ENCODE results near the gene CCDC171.

The CCDC171 gene

GRCh38 chr9:15755660-15756059 is 202.8 kb downstream of the CCDC171 start:
- H3K4me3 ChIP-seq (replicated peaks; ENCODE audit: insufficient read depth, low read length): no peak overlapping the region
- H3K27me3 ChIP-seq (ENCODE audit: insufficient read depth, poor library complexity, severe bottlenecking): no peaks in the 10 kb centered on the region
- H3K27ac ChIP-seq (replicated peaks): no peak overlapping the region
- DNase-seq (ENCODE audit: low read depth in 1 of 2, low spot score in 1 of 2): no peak
- TF ChIP-seq GABPA (IDR thresholded peaks at IDR 0.05; ENCODE audit: low read depth): no peak
- TF ChIP-seq CTCF (IDR thresholded peaks at IDR 0.05; ENCODE audit: insufficient read depth, low read length): no peak
- no peak for TF ChIP-seq POLR2AphosphoS5 (IDR thresholded peaks at IDR 0.05; ENCODE audit: low read depth)
- no peak for TF ChIP-seq REST (IDR thresholded peaks at IDR 0.05; ENCODE audit: insufficient replicate concordance, low read depth)
- TF ChIP-seq SPI1 (IDR thresholded peaks at IDR 0.05; ENCODE audit: borderline replicate concordance, low read depth): no peak

DNA sequence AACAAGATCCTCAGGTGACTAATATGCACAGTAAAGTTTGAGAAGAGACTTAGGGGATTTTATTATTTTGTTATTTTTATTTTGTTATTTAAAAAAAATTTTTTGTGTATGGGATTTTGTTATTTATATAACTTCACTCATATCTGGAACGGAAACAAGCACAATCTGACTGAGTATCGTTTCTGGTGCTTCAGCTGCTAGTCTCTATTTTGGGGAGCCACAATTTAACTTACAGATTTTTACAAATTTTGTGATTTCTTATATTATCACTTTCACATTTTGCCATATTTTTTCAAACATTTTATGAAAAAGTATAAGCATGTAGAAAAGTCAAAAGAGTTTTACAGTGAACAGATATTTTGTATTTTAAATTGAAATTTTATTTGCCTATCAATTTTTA is 208.7 kb downstream of the CCDC171 start:
- no peak for TF ChIP-seq GABPA (IDR thresholded peaks at IDR 0.05; ENCODE audit: low read depth)
- TF ChIP-seq REST (IDR thresholded peaks at IDR 0.05; ENCODE audit: insufficient replicate concordance, low read depth): no peak
- no peak for TF ChIP-seq CTCF (IDR thresholded peaks at IDR 0.05; ENCODE audit: insufficient read depth, low read length)
- no peak for TF ChIP-seq POLR2AphosphoS5 (IDR thresholded peaks at IDR 0.05; ENCODE audit: low read depth)
- TF ChIP-seq SPI1 (IDR thresholded peaks at IDR 0.05; ENCODE audit: borderline replicate concordance, low read depth): no peak
- H3K4me3 ChIP-seq (replicated peaks; ENCODE audit: insufficient read depth, low read length): no peak overlapping the region

GRCh38 chr9:15763371-15763770 is 210.5 kb downstream of the CCDC171 start:
- Histone ChIP-seq H3K27me3 (ENCODE audit: insufficient read depth, poor library complexity, severe bottlenecking) (no peaks in the 10 kb centered on the region), H3K4me3 (replicated peaks; ENCODE audit: insufficient read depth, low read length) (no peak overlapping the region), H3K27ac (replicated peaks) (no peak overlapping the region)
- no peak for DNase-seq (ENCODE audit: low read depth in 1 of 2, low spot score in 1 of 2)
- TF ChIP-seq POLR2AphosphoS5 (IDR thresholded peaks at IDR 0.05; ENCODE audit: low read depth): no peak
- TF ChIP-seq SPI1 (IDR thresholded peaks at IDR 0.05; ENCODE audit: borderline replicate concordance, low read depth): no peak
- no peak for TF ChIP-seq CTCF (IDR thresholded peaks at IDR 0.05; ENCODE audit: insufficient read depth, low read length)
- TF ChIP-seq GABPA (IDR thresholded peaks at IDR 0.05; ENCODE audit: low read depth): no peak
- no peak for TF ChIP-seq REST (IDR thresholded peaks at IDR 0.05; ENCODE audit: insufficient replicate concordance, low read depth)

More for the DNA sequence above, 208.7 kb downstream of the CCDC171 start:
- no peak for DNase-seq (ENCODE audit: low read depth in 1 of 2, low spot score in 1 of 2)
- Histone ChIP-seq H3K27me3 (ENCODE audit: insufficient read depth, poor library complexity, severe bottlenecking) (no peaks in the 10 kb centered on the region), H3K27ac (replicated peaks) (no peak overlapping the region)

All from HL-60 (cell line).